K562 (cell line): ENCODE results near the gene URGCP. TPM values are rescaled to one million over a fixed set of nuclear protein-coding genes. Genes with fewer than 3 reads are reported as not detected.
A peak's percentile ranks its signal among the peaks of the same experiment; 100 is the strongest.

Experiments
- ARID2 ChIP-seq: fragments of 450-650 bp; IDR thresholded peaks from 2 replicates; pipeline ENCODE4 v1.6.1; 2017; ENCODE audit warnings: antibody characterized with exemption, mild to moderate bottlenecking
- CCAR2 ChIP-seq: fragments of 200-400 bp; formaldehyde crosslinking; IDR thresholded peaks from 2 replicates; pipeline ENCODE4 v1.6.1; 2017; ENCODE audit warnings: mild to moderate bottlenecking, low read depth, low read length
- L3MBTL2 ChIP-seq: fragments of 450-650 bp; IDR thresholded peaks from 2 replicates; pipeline ENCODE4 v1.6.1; 2016; ENCODE audit warnings: mild to moderate bottlenecking, moderate library complexity
- MAFK ChIP-seq: IDR thresholded peaks from 2 replicates; pipeline ENCODE4 v1.6.1; 2011; ENCODE audit warnings: low read length, improper control_type of control experiment
- MECOM ChIP-seq: fragments of 250-450 bp; sonication (Bioruptor Pico); IDR thresholded peaks from 2 replicates; pipeline ENCODE4 v1.8.0; 2022; ENCODE audit warnings: inconsistent platforms
- NEUROD1 ChIP-seq: fragments of 150-350 bp; IDR thresholded peaks from 2 replicates; pipeline ENCODE4 v1.6.1; 2014; ENCODE audit warnings: borderline replicate concordance, low read length, low read depth; ENCODE audit not compliant: partially characterized antibody
- POLR3G ChIP-seq: IDR thresholded peaks from 2 replicates; pipeline ENCODE4 v1.6.1; 2011; ENCODE audit not compliant: insufficient read length, insufficient replicate concordance; ENCODE audit errors: extremely low read depth
- RBM15 ChIP-seq: fragments of 200-400 bp; formaldehyde crosslinking; IDR thresholded peaks from 2 replicates; pipeline ENCODE4 v1.6.1; 2018; ENCODE audit warnings: mild to moderate bottlenecking, low read length, moderate library complexity; ENCODE audit not compliant: insufficient read depth
- SMAD4 ChIP-seq: fragments of 250-450 bp; sonication (Bioruptor Pico); conservative IDR thresholded peaks from 2 replicates; pipeline ENCODE4 v1.8.0; 2021; ENCODE audit warnings: inconsistent platforms, mild to moderate bottlenecking, moderate library complexity
- SMARCA5 ChIP-seq: fragments of 450-650 bp; IDR thresholded peaks from 2 replicates; pipeline ENCODE4 v1.6.1; 2016
- TOE1 ChIP-seq, 2 experiments: fragments of 450-650 bp in 1 of 2; sonication (generic) in 1 of 2; formaldehyde crosslinking in 1 of 2; IDR thresholded peaks; 2 replicates each; pipeline versions ENCODE4 v1.7.1 to v1.8.0; 2016 to 2022; ENCODE audit warnings: borderline replicate concordance in 2 of 2, mild to moderate bottlenecking in 2 of 2, antibody characterized with exemption in 1 of 2, inconsistent platforms in 1 of 2, low read depth in 1 of 2, missing genetic modification reagents in 1 of 2, moderate library complexity in 1 of 2
- ZBTB1 ChIP-seq: sonication (generic); formaldehyde crosslinking; IDR thresholded peaks from 2 replicates; pipeline ENCODE4 v1.8.1; 2023; ENCODE audit warnings: missing genetic modification reagents, low read depth, mild to moderate bottlenecking, borderline replicate concordance
- ZFX ChIP-seq: sonication (generic); formaldehyde crosslinking; IDR thresholded peaks from 2 replicates; pipeline ENCODE4 v1.8.0; 2022; ENCODE audit warnings: mild to moderate bottlenecking, missing genetic modification reagents, moderate library complexity
- ZNF239 ChIP-seq: fragments of 250-450 bp; sonication (Bioruptor Pico); IDR thresholded peaks from 2 replicates; pipeline ENCODE4 v1.4.0; 2020; ENCODE audit warnings: mild to moderate bottlenecking
- ZNF507 ChIP-seq: conservative IDR thresholded peaks from 2 replicates; pipeline ENCODE4 v1.6.1; 2017; ENCODE audit warnings: missing genetic modification characterization, missing compliant biosample characterization
- polyA plus RNA-seq, 8 experiments: library from polyadenylated mRNA; depleted of rRNA in 4 of 8; stranded (reverse) in 5 of 8; unstranded in 3 of 8; fragments of >200 nt; fragmentation: Nextera tagmentation in 2 of 8; fragmentation: Illumina TruSeq in 1 of 8; extraction: Ambion mirVana in 2 of 8; extraction: Trizol in 1 of 8; gene quantifications; 2 replicates each; pipeline versions ENCODE4 v1.2.1 to v1.2.3, GENCODE V29; 2011 to 2014; ENCODE audit warnings: inconsistent platforms in 1 of 8, missing spikeins in 1 of 8
- total RNA-seq, 7 experiments: library from RNA; depleted of rRNA in 6 of 7; stranded (reverse); fragments of >200 nt in 6 of 7; fragmentation: Illumina TruSeq in 2 of 7; extraction: Trizol in 2 of 7; gene quantifications; 2 replicates each; pipeline versions ENCODE4 v1.2.1 to v1.2.3, GENCODE V29; 2011 to 2021; ENCODE audit warnings: low replicate concordance in 1 of 7
- TF ChIP-seq, protein P1 (sequence below), 3 experiments: IDR thresholded peaks in 2 of 3; conservative IDR thresholded peaks in 1 of 3; 2 replicates each; pipeline ENCODE4 v1.5.1; 2011 to 2012; ENCODE audit warnings: low read length in 3 of 3, mild to moderate bottlenecking in 3 of 3, control low read depth in 2 of 3, improper control_type of control experiment in 1 of 3, inconsistent platforms in 1 of 3, low read depth in 1 of 3, mixed read lengths in 1 of 3, moderate library complexity in 1 of 3; ENCODE audit not compliant: insufficient read depth in 2 of 3
- TF ChIP-seq, protein P2 (sequence below): fragments of 250-450 bp; sonication (Bioruptor Pico); IDR thresholded peaks from 2 replicates; pipeline ENCODE4 v1.4.0; 2020; ENCODE audit warnings: mild to moderate bottlenecking, moderate library complexity
- TF ChIP-seq, protein P3 (sequence below): fragments of 450-650 bp; IDR thresholded peaks from 2 replicates; pipeline ENCODE4 v1.6.1; 2016; ENCODE audit warnings: low read depth, mild to moderate bottlenecking, moderate library complexity
- TF ChIP-seq, protein P4 (sequence below): sonication (generic); formaldehyde crosslinking; IDR thresholded peaks from 2 replicates; pipeline ENCODE4 v1.4.0; 2020; ENCODE audit warnings: mild to moderate bottlenecking, missing genetic modification reagents

The URGCP gene
- total and polyA plus RNA-seq, 9 of the 15 experiments (the other 6 are each of a cell fraction or from before 2014, with no cell fraction given), result 1.7 to 25.8 (median 12.5) TPM

DNA sequence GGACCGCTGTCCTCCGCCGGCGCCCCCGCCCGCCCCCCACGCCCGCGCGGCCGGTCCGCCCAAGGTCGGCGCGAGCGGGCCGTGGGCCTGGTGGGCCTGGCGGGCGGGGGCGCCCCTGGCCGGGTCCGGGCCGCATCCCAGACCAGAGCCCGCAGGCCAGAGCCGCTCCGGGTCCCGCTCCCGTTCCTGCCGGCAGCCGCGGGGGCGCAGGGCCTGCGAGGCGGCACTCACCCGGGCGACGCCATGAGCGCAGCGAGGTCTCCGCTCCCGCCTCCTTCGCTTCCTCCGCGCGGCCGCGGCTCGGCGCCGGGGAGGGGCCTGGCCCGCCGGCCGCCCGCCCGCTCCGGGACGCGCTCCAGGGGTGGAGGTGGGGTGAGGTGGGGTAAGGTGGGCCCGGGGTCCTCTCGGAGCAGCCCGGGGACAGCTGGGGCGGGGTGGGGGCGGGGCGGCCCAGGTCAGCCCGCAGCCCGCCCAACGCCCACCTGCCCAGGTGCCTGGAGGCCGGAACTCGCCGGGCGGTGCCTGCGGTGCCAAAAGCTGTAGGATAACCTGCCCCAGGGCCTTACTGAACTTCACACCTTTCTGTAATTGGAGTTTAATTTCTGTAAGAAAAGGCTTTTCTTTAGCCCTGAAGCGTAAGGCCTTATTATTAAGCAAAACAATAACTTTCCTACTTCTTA lies at the start of gene URGCP (continued):
- TF ChIP-seq, protein P1, sequence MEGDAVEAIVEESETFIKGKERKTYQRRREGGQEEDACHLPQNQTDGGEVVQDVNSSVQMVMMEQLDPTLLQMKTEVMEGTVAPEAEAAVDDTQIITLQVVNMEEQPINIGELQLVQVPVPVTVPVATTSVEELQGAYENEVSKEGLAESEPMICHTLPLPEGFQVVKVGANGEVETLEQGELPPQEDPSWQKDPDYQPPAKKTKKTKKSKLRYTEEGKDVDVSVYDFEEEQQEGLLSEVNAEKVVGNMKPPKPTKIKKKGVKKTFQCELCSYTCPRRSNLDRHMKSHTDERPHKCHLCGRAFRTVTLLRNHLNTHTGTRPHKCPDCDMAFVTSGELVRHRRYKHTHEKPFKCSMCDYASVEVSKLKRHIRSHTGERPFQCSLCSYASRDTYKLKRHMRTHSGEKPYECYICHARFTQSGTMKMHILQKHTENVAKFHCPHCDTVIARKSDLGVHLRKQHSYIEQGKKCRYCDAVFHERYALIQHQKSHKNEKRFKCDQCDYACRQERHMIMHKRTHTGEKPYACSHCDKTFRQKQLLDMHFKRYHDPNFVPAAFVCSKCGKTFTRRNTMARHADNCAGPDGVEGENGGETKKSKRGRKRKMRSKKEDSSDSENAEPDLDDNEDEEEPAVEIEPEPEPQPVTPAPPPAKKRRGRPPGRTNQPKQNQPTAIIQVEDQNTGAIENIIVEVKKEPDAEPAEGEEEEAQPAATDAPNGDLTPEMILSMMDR (IDR thresholded peaks at IDR 0.05 in 2 of 3, conservative IDR thresholded peaks at IDR 0.05 in 1 of 3; ENCODE audit: insufficient read depth in 2 of 3, low read depth in 1 of 3, low read length in 3 of 3), result no peak
- TF ChIP-seq NEUROD1, result no peak
- TF ChIP-seq ZBTB1 (CRISPR knock-in tag), result no peak
- TF ChIP-seq RBM15, result no peak
- no peak for TF ChIP-seq SMARCA5
- TF ChIP-seq POLR3G, result no peak
- no peak for TF ChIP-seq ARID2
- TF ChIP-seq ZNF507 (tag), result no peak
- TF ChIP-seq TOE1 (IDR thresholded peaks at IDR 0.05; ENCODE audit: borderline replicate concordance), result no peak
- TF ChIP-seq TOE1 (CRISPR knock-in tag; IDR thresholded peaks at IDR 0.05; ENCODE audit: borderline replicate concordance, low read depth), result no peak
- TF ChIP-seq, protein P2, sequence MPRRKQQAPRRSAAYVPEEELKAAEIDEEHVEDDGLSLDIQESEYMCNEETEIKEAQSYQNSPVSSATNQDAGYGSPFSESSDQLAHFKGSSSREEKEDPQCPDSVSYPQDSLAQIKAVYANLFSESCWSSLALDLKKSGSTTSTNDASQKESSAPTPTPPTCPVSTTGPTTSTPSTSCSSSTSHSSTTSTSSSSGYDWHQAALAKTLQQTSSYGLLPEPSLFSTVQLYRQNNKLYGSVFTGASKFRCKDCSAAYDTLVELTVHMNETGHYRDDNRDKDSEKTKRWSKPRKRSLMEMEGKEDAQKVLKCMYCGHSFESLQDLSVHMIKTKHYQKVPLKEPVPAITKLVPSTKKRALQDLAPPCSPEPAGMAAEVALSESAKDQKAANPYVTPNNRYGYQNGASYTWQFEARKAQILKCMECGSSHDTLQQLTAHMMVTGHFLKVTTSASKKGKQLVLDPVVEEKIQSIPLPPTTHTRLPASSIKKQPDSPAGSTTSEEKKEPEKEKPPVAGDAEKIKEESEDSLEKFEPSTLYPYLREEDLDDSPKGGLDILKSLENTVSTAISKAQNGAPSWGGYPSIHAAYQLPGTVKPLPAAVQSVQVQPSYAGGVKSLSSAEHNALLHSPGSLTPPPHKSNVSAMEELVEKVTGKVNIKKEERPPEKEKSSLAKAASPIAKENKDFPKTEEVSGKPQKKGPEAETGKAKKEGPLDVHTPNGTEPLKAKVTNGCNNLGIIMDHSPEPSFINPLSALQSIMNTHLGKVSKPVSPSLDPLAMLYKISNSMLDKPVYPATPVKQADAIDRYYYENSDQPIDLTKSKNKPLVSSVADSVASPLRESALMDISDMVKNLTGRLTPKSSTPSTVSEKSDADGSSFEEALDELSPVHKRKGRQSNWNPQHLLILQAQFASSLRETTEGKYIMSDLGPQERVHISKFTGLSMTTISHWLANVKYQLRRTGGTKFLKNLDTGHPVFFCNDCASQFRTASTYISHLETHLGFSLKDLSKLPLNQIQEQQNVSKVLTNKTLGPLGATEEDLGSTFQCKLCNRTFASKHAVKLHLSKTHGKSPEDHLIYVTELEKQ, result no peak
- peak; percentile 85 for TF ChIP-seq ZFX (CRISPR knock-in tag)
- TF ChIP-seq ZNF239 (CRISPR knock-in tag), result no peak
- TF ChIP-seq, protein P3, sequence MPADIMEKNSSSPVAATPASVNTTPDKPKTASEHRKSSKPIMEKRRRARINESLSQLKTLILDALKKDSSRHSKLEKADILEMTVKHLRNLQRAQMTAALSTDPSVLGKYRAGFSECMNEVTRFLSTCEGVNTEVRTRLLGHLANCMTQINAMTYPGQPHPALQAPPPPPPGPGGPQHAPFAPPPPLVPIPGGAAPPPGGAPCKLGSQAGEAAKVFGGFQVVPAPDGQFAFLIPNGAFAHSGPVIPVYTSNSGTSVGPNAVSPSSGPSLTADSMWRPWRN, result no peak
- peak; percentile 38; the same call in 1 of the 2 replicates for TF ChIP-seq SMAD4 (CRISPR knock-in tag)
- TF ChIP-seq, protein P4, sequence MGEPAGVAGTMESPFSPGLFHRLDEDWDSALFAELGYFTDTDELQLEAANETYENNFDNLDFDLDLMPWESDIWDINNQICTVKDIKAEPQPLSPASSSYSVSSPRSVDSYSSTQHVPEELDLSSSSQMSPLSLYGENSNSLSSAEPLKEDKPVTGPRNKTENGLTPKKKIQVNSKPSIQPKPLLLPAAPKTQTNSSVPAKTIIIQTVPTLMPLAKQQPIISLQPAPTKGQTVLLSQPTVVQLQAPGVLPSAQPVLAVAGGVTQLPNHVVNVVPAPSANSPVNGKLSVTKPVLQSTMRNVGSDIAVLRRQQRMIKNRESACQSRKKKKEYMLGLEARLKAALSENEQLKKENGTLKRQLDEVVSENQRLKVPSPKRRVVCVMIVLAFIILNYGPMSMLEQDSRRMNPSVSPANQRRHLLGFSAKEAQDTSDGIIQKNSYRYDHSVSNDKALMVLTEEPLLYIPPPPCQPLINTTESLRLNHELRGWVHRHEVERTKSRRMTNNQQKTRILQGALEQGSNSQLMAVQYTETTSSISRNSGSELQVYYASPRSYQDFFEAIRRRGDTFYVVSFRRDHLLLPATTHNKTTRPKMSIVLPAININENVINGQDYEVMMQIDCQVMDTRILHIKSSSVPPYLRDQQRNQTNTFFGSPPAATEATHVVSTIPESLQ (CRISPR knock-in tag), result no peak
- no peak for TF ChIP-seq CCAR2
- no peak for TF ChIP-seq MAFK
- TF ChIP-seq L3MBTL2, result peak; percentile 40; the same call in 1 of the 2 replicates
- TF ChIP-seq MECOM, result no peak
